Bone marrow (tissue), 2 donors: ENCODE data around the gene MGAT5.

ENCODE experiments used
- DNase-seq, 2 donors: peaks; one replicate each; lab custom pipeline; 2025; lab: John Stamatoyannopoulos, UW

MGAT5 gene

DNA sequence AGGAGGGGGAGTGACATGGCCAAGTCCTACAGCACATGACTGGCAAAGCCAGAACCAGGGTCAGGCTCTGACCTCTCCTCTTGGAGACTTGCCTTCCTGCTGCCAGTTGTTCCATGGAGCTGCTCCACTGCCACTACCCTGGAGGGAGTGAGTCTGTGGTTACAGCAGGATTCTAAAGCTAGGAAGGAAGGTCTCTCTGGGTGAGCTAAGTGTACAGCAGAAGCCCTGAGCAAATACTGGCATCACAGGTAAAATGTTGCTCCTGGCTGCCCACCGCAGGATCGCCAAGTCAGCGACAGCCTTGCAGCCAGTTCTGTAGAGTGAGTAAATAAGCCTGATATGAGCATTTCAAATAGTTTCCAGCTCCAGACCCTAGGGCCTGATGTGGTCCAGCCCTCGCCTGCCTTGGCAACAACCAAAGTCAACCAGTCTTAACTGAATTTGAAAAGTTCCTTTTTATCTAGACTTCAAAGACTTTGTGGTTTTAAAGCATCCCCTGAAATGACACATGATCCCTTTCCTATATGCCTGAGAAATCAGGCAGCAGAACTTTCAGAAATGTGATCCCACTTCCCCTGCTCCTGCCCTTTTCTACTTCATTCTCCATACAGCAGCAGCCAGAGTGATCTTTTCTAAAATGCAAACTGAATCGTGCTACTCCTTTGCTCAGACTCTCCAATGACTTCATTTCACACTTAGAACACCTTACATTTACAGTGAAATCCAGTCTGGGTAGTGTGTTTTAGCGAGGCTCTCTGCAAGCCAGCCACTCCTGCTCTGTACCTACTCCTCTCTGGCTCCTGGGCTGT lies 114.3 kb downstream of the MGAT5 start:
- DNase-seq = no peak

DNA sequence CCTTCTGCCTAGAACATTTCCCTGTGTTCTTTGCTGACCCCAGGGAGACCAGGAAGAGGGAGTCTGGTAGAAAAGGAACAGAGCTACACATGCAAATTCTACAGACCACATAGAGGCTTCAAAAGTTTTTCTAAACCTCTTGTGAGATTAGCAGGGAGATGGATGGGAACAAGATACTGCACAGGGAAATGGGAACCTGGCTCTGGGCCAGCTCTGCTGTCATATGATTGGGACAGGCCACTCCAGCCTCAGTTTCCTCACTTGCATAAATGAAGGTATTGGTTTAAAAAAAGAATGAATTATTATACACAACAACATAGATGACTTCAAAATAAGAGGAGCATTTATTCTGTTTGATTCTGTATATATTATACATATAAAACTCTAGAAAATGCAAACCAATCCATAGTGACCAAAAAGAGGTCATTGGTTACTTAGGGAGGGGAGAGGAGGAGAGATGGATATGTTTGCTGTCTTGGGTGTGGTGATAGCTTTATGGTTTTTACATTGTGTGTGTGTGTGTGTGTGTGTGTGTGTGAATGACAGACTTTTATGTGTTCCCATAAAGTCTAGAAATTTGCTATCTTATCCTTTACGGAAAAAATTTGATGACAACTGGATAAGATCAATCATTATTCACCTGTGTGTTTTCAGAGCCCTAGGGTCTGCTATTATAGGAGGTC lies 115.5 kb downstream of the MGAT5 start:
- DNase-seq = no peak

DNA sequence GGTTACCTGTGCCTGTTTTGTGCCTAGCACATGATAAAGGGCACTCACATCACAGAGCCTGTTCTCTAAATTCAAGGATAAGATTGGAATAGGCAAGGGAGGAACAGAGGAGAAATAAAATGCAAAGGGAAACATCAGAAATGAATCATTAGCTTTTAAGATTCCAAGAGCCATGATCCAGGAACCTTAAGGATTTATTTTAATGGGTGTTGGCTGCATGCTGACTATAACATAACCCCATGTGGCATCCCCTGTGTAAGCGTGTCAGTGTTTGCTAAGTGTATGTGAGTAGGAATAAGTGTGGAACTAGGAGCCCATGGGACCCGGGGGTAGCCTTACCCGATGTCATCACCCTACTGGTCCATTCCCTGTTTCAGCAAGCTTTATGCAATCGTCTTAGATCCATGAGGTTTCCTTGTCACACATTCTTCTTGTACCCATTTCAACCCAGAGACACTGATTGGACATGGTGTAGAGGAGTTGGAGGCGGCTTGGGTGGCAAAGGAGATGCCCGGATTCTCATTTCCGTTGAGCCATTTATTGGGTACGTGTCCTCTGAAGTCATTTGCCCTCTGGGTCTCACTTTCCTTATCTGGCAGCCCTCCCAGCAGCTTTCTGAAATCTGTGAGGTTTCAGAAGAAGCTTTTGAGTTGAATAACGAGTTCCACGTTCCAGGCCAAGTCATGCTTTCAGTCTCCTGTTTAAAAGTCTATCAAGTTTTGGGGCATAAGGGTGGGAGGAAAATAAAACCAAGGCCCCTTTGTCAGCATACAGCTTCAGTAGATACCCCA lies 117.0 kb downstream of the MGAT5 start:
- no peak for DNase-seq

DNA sequence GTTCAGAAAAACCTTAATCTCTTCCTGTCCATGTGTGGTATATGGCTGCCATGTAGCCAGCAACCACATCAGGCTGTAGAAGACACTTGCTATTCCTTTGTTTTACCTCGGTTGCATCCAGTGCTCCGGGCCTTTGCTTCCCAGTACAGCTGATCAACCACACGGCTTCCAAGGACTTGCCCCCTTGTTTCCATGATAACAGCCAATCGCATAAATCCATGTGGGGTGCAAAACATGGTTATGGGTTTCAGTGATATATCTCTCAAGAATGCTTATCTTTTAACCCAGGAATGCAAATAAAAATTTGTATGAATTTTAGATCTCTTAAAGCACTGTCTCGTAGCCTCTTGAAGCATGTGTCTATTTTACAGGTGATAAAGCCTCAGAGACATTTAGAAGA lies 118.3 kb downstream of the MGAT5 start:
- no peak for DNase-seq

DNA sequence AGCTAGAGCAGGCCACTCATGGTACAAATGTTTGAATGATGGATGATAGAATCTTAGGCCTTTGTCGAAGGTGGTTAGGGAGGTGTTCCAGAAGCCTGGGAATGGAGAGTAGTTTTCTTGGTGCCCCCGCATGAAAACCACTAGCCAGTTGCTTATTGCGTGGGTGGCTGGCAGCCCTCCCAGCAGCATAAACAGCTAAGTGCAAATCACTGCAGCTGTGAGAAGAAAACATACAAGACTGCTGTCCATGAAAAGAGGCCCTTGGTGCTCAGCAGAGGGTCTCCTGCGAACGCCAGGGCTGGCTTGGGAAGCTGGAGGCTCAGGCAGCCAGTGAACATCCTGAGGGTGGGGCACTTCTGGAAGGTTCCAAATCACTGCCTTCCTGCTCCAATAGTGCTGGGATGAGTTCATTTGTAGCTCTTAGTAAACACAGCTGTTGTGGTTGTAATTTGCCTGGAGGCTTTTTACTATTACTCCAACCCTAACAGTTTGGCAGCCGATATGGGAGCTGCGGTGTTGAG lies 118.8 kb downstream of the MGAT5 start:
- no peak for DNase-seq

DNA sequence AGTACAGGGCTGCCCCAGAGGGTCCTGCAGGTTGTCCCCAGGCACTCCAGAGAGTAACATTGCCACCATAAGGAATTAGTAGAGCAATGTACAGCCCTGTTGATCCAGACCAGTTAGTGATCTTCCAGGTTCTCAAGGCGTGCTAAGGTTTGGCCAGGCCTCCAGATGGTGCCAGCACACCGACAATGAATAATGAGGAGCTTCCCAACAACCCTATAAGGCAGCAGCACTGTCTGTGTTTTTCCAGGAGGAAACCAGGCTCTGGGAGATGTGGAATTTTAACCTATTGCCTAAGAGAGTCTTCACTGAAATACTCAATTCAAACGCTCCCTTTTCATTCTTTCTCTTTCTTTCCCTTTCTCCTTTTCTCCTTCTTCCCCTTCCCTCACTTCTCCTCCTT lies 122.1 kb downstream of the MGAT5 start:
- no peak for DNase-seq

DNA sequence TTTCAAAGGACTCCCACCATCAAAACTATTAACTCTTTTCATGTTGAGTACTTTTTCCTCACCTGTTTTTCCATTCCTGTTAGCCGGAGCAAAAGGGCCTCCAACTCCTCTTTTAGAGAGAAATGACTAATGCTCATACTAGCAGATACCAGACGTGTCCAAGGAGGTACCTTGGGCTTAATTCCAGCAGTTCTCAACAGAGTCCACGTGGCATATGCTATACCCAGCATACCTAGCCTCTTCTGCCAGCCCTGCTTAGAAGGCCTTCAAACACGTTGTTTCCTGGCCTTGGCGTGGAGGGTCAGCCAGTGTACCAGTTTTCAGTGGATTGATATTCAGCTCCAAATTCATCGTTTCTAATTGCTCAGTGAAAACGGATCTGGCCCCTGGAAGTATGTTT lies 123.9 kb downstream of the MGAT5 start:
- DNase-seq = no peak

DNA sequence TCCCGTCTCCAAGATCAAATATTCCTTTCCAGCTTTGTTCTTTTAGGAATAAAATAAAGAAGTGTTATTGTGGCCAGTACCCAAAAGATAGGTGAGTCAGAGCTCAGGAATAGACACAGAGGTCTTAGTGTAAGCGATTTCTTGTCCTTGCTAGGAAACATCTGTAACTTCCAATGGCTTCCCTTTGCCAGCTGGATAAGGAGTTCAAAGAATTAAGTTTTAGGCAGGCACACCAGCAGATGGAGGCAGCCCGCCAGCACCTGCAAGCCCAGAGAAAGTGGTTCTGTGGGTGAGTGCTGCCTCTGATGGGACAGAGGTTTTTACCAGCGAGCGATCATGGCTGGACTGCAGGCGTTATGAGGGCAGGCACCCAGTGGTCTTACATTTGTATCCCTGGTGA lies 125.4 kb downstream of the MGAT5 start:
- DNase-seq = no peak

DNA sequence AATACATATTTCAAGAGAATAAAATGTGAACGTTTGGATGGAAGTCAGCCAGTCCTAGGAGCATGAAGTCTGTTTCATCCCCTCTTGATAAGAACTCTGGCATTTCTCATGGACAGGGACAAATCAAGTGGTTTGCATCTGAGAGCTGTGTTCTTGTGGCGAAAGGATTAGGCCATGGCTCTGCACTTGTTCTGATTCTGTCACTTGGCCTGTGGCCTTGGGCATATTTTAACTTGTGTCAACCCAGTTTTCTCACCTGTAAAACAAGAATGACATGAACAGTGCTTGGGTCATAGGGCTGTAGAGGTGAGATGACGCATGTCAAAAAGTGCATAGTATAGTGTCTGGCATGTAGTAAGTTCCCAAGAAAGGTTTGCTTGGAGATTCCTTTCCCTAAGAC lies 125.8 kb downstream of the MGAT5 start:
- no peak for DNase-seq

DNA sequence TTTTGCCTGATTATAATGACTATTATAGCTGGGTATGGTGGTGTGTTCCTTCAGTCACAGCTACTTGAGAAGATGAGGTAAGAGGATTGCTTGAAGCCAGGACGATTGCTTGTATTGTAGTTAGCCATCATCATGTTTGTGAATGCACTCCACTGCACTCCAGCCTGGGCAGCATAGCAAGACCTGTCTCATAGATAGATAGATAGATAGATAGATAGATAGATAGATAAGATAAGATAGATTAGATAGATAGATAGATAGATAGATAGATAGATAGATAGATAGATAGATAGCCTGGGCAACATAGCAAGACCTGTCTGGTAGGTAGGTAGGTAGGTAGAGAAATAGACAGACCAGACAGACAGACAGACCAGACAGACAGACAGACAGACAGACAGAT lies 127.3 kb downstream of the MGAT5 start:
- no peak for DNase-seq

DNA sequence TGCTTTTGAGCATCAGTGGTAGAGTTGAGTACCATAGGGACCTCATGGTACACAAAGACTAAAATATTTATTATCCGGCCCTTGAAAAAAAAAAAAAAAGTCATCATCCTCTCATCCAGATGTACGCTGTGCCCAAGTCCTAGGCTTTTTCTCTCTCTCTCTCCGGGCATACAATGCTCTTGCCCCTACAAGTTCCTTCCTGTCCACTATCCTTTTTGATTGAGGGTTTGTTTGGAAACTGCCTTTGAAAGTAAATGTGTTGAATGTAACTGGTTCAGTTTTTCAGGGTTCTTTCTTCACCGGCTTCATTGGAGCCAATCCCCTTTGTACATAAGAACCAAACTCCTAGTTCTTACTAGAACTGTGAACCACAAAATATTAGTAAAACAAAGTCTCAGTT lies 130.3 kb downstream of the MGAT5 start:
- DNase-seq = no peak

DNA sequence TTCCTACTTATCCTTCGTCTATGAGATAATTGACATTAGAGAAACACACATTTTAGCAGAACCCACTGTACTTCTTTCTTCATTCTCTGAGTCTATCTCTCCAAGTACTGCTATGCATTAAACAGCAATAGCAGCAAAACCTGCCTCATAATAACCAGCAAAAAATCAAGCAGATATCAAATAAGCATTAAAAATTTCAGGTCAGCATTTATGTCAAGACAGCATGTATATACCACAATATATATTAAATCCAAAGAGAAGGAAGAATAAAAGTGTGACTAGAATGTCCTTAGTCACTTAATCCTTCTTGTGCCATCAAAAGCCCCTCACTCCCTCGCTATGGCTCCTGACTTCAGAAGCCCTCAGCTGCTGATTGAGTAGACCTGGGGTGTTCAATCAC lies 131.3 kb downstream of the MGAT5 start:
- DNase-seq = no peak

DNA sequence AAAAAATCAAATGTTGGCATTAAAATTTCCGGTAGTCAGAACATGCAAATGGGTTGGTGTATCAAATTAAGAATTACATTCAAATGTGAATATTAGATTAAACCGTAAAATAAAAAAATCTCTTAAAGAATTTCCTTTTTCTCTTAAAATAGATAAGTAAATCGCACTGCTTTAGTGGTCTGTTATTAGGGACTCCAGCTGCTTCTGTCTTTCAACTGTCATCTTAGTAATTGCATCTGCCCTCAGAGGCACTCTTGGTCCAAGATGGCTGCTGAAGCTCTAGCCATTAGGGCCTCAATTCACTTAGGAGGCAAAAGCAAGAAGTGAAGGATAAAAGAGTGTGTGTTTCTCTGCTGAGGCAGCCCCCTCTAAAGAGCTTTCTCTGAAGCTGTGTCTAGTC lies 132.4 kb downstream of the MGAT5 start:
- no peak for DNase-seq

DNA sequence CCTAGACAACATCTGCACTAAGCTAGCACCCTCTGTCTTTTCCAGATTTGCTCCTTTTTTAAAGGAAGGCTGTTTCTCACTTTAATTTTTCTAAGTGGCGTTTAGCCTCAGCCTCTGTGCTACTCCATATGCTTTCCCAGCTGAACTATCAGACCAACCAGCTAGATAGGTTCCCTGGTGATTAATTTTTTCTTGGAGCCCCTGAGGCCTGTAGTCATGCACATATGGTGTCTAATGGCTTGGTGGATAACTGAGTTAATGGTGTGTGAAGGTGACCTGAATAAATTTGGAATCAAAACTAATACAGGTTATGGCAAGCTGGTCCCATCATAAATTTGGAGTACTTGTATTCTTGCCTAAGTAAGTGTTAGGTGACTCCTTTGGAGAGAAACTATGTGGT lies 135.5 kb downstream of the MGAT5 start:
- DNase-seq = no peak

DNA sequence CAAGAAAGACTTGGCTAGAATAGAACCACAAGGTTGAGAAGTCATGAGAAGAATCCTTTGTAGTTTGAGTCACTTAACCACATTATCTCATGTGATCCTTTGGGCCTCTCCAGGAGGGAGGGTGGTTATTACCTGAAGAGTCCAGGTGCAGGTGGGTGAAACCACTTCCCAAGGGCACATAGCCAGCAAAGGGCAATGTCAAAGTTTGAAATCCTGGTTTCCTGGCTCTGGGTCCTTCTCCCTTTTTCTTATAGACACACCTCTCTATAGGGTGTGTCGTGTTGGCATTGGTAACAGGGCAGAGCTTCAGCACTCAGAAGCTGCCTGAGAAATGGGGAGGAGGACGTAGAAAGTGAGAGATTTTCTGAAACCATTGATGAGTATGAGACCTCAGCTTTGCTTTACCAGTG lies 137.9 kb downstream of the MGAT5 start:
- no peak for DNase-seq

DNA sequence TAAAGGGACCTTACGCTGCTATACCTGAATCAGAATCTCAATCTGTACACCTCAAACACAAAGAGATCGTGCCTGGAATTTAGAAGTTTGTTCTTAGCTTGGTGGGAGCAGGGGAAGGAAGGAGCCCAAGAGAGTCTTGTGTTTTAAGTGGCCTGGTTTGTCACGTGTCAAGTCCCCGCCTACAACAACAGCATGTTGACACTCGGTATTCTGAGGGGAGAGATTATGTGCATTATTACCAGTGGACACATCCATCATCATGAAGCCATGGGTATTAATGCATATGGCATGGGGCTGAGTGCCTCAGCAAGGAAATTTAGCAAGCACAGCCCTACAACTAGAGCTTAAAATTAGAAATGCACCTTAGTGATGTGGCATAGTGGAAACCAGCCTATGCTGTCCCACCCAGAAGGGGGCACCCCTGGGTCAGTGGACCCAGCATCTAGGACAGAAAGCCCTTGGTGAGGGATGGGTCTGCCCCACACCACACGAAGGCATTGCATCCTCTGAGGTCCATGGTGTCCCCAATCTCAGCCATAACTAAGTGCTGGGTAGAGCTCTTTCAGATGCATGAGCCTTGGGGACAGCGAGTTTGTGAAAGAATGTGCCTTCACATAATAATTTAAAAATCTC lies 138.7 kb downstream of the MGAT5 start:
- DNase-seq = no peak

DNA sequence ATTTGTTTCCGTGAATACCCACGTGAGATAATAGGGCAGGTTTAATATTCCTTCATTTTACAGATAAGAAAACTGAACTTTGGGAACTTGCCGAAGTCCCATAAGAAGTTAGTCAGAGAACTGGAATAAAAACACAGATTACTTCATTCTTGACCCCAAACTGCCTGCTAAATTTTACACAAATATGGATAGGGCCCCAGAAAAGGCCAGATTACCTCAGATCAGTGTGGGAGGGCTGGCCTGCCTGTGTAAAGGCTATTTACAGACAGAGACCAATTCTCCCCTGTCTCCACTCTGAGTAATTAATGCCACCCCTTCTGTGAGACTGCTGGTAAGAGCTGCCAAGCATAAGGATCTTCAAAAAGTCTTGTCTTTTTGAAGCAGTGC lies 139.2 kb downstream of the MGAT5 start:
- no peak for DNase-seq

DNA sequence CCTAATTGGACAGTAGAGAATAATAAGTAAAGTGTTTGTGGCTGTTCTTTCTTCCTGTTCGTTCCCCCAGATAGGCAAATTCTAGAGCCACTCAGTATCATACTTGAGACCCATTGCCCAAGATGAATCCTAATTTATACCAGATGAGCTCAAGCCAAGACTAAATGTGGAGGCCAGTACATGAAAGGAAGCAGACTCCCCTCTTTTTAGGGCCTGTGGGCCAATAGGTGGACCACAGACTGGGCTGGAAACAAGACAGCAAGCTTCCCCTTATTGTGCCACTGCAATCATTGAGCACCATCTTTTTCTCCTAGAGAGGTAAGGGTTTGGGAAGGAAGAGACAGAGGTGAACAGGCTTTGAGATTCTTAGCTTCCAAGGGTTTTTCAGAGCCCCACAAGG lies 141.9 kb downstream of the MGAT5 start:
- no peak for DNase-seq

DNA sequence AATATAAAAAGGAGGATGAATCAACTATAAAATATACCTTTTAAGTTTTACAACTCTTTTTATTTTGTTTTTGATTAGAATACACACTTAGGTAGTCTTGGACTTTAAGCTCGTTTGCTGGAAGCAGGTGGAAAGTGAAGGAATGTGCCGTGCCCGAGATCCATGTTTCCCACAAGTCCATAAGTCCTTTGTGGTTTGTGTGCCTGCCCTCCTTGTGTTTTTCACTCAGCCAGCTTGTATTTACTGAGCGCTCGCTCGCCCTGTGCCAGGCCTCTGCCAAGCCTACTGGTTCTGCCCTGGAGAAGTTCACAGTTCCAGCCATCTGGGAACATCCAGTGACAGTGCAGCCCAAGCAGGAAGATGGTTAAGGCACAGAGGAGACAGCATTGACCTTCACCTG lies 142.6 kb downstream of the MGAT5 start:
- no peak for DNase-seq

DNA sequence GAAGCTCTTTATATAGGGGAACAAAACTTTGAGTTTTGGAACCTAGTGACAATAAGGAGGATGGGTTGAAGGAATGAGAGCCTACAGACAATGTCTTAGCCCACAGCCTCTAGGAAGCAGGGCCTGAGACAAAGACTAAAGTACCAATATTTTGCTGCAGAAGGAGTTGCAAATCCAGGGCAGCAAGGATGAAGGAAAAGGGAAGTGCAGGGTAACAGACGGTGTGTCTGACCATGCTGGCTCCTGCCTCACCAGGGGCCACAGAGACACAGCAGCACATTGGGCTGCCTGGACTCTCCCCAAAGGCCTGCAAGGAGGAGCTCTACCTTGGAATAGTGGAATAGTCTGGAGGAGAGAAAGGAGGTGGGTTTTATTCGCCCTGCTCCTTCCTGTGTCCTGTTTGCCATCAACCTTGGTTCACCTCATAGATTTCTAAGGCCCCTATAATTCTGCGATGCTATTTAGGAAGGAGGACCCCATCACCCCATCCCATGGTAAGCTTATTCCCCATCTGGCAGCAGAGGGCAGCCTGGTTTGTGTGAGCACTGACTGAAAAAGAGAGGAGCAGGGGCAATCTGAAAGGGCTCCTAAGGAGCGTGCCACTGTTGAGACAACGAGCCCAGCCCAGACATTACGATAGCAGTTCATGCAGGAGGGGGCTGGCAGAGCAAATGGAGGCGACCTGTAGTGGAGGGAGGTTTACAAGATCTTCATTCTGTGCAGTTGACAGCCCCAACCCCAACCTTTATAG lies 143.4 kb downstream of the MGAT5 start:
- no peak for DNase-seq

DNA sequence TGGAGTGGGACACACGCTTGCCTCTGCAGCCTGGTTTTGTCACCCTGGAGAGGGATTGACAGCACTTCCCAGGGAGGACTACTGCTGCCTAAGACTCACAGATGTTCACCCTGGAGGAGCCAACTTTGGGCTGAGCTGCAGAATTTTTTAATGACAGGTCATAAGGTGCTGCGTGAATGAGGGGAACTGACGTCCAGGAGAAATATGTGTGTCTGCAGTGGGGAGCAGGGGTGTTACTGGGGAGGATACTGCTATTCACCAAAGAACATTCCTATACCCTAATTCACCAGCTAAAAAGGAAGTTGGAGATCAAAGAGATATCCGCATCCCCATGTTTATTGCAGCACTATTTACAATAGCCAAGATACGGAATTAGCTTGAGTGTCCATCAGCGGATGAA lies 144.4 kb downstream of the MGAT5 start:
- DNase-seq = no peak

DNA sequence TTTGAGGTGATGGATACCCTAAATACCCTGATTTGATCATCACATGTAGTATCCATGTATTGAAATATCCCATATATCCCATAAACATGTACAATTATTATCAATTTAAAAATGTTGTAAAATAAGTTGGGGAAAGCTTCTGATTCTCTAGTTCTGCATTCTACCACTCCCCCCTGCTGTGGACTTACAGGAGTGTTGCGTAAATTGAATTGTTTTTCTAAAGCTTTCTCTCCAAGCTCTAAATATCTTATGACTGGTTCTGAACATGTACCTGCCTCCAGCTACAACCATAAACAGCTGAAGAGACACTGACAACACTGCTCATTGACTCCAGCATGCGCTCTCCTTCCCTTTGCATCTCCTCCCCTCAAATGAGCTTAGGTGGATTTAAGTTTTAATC lies 145.2 kb downstream of the MGAT5 start:
- no peak for DNase-seq
